Measurements from ENCODE around the gene KANK3.
"Not testable (repeated sequence)": the region's sequence is repeated elsewhere in the genome, so short reads cannot be mapped to it uniquely, and the experiment has no call there.

KANK3 gene

DNA sequence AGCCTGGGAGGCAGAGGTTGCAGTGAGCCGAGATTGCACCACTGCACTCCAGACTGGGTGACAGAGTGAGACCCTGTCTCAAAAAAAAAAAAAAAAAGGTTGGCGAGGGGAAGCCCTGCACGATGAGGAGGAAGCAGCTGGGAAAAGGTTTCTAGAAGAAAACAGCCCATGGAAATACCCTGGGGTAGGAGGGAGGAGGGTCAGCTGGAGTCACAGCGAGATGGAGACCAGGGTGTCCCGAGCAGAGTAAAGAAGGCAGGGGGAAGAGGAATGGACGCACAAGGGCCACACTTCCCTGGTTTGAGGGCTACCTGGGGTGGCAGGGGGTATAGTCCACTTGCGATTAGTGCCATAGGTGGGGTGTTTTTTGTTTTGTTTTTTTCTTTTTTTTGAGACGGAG lies 6.4 kb downstream of the KANK3 start:
- no peak for DNase-seq

DNA sequence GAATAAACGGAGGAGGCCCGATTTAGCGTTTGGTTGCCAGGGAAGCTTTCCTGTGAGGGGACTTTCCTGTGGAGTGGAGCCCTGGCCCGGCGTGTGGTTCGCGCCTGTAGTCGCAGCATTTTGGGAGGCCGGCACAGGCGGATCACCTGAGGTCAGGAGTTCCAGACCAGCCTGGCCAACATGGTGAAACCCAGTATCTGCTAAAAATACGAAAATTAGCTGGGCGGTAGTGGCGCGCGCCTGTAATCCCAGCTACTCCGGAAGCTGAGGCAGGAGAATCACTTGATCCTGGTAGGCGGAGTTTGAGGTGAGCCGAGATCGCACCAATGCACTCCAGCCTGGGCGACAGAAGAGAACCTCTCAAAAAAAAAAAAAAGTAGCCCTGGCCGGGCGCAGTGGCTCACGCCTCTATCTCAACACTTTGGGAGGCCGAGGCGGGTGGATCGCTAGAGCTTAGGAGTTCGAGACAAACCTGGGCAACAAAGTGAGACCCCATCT lies 6.9 kb downstream of the KANK3 start:
- no peak for DNase-seq

DNA sequence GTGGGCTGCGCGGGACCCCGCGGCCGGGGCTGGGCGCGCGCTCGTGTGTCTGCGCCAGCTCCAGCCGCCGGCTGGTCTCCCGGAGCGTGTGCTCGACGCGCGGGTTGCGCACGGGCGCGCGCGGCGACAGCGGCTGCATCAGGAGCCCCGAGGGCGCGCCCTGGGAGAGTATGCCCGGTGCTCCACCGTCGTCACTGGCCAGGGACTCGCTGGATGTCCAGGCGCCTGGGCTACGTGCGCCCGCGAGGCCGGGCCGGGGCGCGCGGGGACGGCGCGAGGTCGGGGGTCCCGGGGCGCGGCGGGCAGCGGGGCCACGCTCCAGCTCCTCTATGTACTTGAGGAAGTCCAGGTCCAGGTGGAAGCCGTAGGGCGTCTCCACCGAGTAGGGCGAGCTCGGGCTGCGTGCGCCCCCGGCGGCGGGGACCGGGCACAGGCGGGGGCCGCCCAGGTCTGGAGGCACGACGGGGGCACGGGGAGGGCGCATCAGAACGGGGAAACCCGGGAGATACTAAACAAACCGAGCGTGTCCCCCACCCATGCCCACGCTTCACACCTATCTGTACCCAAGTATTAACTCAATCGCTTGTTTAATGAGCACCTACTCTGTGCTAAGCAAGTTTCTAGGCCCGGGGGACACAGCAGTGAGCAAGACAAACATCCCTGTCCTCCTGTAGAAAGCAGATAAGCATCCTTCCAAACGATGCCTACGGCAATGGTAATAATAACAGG lies 7.6 kb downstream of the KANK3 start:
- DNase-seq: peak; percentile 15

DNA sequence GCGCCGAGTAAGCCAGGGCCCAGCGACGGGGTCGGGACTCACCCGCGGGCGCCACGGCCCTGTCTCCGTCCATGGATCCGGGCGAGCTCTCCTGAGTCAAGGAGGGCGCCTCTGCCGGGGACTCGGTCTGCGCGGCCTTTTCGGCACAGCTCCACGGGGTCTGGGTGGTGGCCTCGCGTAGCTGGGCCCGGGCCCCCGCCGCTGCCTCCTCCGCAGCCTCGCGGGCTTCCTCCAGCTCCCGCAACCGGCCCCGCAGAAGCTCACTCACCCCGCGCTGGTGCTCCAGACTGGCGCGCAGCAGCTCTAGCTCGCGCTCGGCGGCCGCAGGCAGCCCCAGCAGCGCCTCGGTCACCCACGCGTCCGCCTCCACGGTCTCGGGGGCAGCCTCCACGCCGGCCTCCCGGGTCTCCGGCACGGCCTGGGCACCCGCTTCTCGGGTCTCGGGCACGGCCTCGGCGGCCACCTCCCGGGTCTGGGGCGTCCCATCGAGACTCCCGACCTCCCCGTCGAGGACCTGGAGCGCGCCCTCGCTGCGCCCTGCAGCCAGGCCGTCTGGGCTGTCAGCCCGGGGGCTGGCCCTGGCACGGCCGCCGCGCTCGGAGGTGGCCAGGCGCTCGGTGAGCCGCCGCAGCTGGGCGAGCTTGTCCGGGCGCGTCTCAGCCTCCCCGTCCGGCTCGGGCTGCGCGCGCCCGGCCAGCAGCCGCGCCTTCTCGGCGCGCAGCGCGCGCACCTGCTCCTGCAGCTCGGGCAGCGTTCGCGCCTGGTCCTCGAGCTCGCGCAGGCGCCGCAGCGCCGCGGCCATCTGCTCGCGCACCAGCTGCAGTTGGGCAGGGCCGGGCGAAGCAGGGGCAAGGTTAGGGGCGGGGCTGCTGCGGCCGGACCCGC lies 8.4 kb downstream of the KANK3 start:
- no peak for DNase-seq

DNA sequence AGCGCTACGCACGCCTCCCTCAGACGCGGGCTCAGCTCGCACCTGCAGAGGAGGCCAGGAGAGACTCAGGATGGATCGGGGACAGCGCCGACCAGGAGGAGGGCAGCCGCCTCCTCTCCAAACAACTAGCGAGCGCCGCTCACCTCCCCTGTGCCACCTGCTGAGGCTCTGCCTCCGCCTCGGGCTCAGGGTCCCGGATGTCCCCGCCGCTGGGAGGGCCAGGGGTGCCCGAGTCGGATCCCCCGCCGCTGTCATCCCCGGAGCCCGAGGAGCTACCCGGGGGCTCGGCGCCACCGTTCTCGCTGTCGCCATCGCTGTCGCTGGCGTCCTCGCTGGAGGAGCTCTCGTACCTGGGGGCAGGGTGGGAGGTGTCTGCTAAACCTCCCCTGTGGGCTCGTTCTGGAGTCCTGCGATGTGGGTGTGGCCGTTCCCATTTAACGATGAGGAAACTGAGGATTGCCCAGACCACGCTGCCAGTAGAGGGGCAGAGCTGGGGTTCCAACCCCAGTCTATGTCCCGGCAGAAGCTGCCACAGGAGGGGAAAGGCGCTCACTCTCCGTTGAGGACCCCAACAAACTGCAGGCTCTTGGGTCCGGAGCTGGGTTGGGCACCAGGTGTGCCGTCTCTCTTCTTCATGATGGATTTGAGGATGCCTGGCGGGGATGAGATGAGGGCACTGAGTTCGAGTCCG lies 9.2 kb downstream of the KANK3 start:
- no peak for DNase-seq

DNA sequence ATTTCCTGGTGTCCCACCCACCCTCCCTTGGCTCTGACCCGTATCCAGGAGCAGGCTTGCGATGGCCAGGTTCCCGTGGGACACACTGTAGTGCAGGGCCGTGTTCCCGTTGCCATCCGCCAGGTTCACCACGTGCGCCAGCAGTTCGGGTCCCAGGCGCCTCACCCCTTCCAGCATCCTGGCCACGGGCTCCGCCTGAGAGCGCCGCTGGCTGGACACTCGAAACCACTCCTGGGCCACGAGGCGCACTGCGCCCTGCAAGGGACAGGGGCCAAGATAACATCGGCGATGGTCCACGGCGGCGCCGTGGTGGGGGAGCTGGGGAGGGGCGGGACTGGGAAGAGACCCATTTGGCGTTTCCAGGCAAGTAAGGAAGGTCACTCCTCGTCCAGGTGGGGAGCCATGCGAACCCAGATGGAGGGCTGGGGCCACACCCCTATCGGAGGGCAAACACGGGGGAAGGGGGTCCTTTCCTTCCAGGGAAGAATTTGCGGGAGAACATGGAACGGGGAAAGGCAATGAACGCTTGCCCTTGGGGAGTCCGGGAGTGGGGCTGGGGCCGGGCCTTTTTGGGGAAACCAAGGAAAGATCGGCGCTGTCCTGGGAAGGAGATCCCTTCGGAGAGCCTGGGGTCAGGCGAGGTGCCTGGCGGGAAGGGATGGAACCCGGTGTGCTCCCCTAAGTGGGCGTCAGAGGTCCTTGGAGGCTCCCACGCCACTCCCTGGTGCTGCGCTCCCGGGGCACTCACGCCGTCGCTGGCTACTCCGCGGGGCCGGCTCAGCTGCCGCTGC lies 9.9 kb downstream of the KANK3 start:
- no peak for DNase-seq

DNA sequence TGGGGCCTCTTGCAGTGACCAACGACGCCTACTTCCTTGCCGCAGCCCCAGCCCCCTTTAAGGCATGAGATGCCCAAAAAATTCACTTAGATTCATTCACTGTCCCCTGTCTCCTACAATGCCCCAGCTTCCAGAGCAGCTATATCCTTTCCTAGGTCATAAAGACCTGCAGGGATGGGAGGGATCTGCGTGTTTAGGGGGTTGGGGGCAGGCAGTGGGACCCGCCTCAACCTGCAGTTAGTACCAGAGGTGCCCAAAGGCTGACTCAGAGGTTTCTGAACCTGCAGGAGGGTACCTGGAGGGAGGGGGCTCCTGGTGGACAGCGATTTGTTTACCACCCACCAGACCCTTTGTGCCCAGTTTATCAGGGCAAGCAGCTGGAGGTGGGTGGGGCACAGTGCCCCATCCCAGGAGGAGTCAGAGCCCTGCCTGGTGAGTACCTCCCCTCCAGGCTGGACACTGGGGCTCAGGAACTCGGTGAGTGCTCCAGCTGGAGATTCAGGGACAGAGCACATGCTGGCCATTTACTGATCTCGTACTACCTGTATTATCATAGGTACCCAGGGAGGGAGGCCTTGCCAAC lies 11.7 kb downstream of the KANK3 start:
- DNase-seq: no peak

DNA sequence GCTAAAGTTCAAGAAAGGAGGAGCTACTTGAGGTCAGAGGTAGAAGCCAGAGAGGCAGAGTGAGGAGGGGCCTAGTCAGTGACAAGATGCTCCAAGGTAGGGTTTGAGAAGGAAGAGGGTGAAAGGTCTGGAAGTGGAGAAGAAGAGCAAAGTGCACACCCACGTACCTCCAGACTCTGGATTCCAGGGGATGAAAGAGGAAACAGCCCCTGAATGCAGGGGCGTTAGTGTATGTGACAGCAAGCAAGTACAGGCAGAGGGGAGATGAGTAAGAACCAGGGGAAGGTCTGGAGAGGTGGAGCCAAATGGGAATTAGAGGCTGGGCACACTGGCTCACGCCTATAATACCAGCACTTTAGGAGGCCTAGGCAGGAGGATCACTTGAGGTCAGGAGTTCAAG lies 13.1 kb downstream of the KANK3 start:
- no peak for DNase-seq

DNA sequence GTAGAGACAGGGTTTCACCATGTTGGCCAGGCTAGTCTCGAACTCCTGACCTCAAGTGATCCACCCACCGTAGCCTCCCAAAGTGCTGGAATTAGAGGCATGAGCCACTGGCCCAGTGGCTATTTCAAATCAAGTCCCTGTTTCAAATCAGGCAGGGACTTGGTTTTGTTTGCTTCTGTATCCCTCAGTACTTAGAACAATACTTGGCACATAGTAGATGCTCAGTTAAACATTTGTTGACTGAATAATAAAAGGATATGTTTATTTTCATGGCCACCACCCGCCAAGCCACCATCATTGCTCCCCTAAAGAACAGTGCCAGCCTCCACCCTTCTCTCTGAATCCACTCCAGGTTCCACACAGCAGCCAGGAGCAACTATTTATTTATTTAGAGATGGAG lies 17.6 kb downstream of the KANK3 start:
- no peak for DNase-seq

DNA sequence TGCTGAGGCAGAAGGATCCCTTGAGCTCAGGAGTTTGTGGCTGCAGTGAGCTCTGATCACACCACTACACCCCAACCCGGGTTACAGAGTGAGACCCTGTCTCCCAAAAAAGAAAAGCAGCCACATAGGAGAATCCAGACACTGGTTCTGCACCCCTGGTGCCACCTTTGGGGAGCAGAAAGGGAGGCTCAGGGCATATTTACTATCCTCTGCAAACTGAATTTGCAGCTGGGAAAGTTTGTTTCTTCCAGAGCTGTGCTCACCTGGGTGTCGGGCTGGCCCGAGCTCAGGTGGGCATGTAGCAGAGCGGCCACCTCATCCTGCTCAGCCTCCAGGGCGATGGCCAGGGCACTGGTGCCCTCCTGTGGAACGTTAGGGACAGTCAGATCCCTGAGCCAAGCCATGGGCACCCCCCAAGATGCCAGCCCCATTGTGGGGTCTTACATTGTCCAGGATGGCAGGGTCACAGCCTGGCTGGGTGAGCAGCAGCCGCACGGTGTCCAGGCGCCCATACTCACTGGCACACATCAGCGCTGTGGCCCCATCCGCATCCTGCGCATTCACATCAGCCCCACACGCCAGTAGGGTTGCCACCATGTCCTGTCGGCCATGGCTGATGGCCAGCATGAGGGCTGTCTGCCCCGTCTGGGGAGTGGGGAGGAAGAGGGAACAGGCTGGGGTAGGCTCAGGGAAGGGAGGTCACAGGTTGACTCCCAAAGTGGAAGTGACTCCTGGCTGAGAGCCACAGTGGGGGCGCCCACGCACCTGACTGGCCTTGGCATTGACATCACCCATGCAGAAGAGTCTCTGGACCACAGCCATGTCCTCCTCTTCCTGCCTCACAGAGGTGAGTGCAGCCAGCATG lies 18.6 kb downstream of the KANK3 start:
- no peak for DNase-seq

DNA sequence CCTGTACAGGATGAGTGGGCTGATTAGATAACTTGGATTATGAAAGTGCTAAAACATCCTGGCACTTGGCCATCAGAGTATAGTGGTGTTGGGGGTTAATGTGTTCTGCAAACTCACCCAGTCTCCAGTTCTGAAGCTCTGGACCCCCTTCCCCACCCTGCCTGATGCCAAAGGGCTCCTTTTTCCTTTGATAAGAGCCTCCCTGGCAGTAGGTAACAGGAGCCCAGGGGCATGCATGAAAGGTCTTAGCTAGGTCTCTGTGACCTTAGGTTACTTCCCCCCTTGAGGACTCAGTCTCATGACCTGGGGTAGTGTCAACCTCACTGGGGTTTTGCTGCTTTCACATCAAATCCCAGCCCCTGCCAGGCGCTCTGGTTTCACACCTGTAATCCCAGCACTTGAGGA lies 19.3 kb downstream of the KANK3 start:
- no peak for DNase-seq

DNA sequence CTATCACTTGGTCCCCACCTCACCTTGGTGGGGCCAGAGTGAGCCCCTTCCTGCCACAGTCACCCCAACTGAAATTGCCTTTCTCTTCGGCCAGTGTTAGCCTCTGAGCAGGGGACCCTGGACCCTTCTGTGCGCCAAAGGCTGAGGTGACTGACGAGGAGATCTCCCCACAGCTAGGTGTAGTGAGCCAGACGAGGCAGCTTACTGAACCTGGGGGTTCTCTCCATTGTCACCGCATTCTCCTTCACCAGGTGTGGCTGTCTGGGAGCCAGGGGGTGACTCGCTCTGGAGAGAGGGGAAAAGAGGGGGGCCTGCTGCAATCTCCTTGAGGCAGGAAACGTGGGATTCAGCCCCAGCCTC lies 20.4 kb downstream of the KANK3 start:
- DNase-seq: no peak

DNA sequence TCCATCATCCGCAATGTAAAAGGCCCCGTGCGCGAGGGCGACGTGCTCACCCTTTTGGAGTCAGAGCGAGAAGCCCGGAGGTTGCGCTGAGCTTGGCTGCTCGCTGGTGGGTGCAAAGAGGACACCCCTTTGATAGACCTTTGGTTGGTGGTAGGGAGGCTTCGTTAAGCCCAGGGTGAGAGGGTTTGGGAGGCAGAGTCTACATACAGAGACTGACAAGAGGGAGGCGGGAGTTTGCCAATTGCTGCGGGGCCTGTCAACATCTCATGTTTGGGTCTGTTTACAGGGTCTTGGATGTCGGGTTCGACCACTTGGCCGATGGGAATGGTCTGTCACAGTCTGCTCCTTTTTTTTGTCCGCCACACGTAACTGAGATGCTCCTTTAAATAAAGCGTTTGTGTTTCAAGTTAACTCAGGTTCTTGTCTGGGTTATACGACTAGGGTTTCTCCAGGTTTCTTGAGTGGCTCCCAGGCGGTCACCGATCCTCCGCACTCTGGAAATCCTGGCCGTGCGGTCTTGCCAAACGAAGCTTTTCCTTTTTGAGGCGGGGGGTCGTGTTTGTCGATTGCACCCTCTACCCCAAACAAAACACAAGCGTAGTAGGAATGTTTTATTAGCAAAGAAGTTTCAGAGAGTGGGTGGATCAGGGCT lies 20.9 kb downstream of the KANK3 start:
- DNase-seq: no peak

DNA sequence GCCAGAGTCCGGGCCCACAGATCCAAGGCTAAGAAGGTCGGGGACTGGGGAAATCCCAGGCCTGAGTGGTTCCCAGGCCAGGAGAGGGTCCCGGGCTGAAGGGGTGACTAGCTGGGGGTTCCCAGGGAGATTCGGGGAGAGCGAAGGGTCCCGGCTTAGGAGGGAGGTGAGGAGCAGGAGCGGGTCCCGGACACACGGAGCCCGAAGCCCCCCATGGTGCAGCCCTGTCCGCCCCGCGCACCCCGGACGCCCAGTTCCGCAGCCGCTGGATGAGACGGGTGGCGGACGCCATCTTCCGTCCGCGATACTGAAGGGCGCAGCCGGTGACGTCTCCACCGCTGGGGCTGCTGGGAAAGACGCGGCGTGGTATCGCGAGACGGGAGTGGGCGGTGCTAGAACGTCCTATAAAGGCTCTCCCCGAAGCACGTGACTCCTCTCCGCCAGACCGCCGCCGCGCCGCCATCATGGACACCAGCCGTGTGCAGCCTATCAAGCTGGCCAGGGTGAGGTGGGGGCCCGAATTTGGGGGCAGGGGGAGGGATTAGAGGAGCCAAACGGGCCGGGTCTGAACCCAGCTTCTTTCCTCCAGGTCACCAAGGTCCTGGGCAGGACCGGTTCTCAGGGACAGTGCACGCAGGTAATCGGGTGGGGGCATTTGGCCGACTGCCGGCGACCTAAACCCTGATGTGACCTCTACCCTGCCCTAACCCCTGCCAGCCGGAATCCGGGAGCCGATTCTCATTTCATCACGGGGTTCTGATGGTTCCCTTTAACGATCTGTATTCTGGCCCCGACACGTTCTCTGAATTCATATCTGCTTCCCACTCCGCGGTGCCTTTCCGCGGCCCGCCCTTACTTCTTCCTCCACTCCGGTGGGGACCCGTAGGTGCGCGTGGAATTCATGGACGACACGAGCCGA lies 21.7 kb downstream of the KANK3 start, which contains the start of the genes NDUFA7 and RPS28:
TSS of gene NDUFA7 (minus strand) at position 309 of the 919 bp plus-strand sequence. CDS start at position 292, 17 bp downstream.
TSS of gene RPS28 (plus strand) at position 430 of the 919 bp plus-strand sequence. CDS start at position 465, 35 bp downstream.
- DNase-seq: peak; percentile 98

DNA sequence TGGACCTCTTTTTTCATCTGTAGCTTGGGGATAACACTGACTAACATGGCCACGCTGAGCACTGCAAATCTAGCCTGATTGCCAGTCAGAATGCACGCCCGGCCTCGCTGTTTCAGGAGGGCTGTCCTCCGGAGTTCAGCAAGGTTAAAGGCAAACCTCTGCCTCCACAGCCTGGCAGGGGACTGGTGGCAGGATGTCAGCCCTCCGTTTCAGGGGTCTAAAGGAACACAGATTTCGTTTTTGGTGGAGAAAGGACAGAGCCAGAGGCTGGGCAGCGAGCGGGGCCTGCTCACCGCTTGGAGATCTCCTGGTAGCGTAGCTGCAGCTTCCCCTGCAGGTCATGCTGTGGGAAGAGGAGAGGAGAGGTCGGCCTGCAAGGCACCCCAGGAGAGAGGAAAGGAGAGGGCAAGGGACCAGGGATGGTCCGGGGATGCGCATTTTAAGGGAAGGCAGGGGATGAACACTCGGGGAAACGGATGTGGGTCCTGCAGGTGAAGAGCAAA lies 22.4 kb downstream of the KANK3 start:
- no peak for DNase-seq

DNA sequence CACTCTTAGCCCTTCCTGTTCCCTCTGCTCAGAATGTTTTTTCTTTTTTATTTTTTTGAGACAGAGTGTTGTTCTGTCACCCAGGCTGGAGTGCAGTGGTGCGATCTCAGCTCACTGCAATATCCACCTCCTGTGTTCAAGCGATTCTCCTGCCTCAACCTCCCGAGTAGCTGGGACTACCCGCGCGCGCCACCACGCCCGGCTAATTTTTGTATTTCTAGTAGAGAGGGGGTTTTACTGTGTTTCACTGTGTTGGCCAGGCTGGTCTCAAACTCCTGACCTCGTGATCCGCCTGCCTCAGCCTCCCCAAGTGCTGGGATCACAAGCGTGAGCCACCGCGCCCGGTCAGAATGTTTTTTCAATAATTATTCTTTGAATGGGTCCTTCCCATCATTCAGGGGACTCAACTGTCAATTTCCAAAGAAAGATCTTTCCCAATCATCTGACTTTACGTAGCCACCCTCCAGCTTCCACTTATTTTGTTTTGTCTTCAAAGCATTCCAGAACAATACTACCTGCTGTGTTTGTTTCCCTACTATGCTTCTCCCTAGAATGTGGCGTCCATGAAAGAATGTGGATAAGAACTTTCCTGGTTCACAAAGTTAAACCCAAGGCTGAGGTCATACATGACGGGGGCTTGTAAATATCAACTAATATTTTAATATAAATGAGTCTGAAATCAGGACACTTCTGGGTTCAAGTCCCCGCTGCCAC lies 23.1 kb downstream of the KANK3 start:
- no peak for DNase-seq

DNA sequence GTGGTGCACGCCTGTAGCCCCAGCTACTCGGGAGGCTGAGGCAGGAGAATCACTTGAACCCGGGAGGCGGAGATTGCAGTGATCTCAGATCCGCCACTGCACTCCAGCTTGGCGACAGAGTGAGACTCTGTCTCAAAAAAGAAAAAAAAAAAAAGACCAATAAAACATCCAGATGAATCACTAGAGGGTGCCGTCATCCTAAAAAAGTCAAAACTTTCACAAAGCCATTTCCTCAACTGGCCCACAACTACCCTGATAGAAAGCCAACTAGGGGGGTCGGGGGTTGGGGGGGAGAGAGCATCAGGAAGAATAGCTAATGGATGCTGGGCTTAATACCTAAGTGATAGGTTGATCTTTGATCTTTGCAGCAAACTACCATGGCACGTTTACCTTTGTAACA lies 24.2 kb downstream of the KANK3 start:
- DNase-seq: not testable (repeated sequence)

DNA sequence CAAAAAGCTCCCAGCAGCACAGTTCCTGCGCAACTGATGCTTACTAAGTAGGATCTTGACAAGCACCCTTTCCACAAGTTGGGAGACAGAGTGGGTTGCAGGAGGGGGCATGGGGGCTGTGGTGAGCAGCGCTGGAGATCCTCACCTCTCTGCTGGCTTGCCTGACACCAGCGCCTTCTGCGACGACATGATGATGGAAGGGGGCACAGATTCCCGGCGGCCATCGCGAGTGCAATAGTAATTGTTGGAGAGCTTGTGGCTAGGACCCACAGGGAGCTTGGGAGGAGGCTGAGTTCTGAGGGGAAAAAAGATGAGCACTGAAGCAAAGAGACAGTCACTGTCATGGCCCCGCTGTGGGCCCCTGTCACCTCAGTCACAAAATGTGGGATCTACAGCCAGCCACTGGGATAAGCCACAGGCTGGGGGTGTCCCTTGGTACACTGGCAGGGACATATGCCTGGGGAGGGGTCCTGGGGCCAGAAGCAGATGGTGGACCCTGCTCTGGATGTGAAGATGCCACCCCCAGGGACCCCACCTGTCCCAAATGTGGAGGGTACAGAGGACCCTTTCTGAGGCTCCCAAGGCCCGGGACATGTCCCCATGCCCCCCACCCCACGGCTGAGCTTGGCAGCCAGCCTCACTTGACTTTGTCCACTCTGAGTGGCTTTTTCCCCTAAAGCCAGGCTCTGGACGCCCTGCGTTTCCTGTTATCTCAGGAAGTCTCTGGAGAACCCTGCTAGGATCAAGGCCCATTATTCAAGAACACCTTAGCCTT lies 26.5 kb downstream of the KANK3 start:
- DNase-seq: no peak

Measured in CD4-positive, alpha-beta T cell treated with Interleukin-17A for 1 hour (primary cell).